GM19438 (cell line): ENCODE measurements around the gene DNAH17.

ENCODE experiments used
- ATAC-seq: cut with Tn5 transposase; IDR thresholded peaks from one replicate; pipeline ENCODE4 v1.9.1; 2021; ENCODE audit warnings: low read depth; ENCODE audit not compliant: unreplicated experiment

The DNAH17 gene

DNA sequence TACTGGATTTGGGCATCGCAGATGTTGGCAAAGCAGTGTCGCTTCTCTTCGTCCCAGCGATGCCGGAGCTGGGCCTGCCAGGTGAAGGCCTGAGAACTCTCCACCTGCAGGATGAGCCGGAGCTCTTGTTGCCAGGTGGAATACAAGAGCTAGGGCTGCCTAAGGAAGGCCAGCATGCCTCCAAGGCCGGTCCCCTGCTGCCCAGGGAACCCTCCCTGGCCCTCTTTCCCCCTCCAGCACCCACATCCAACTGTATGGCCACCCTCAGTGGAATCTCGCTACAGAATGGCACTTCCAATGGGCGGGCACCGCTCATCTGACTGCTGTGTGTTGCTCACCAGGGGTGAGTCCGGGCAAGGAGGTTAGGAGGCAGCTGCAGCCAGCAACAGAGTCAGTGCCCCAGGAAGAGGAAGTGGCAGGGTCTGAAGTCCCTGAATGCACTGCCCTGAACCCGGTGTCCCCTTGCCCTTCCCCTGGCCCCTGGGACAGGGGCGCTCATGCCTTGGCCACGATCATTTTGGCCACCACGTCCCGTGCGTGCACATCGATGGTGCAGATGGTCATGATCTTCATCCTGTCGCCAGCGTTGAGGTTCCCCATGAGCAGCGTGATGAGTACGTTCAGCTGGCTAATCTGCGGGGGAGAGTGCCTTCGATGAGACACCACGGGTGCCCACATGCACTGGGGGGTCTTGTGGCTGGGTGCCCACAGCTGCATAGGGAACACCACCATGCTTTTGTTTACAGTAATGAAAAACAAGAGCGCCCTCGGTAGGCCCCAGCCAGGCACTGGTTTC lies 75.8 kb downstream of the DNAH17 start:
- no peak for ATAC-seq

GRCh38 chr17:78500806-78501205 lies 76.4 kb downstream of the DNAH17 start:
- no peak for ATAC-seq

DNA sequence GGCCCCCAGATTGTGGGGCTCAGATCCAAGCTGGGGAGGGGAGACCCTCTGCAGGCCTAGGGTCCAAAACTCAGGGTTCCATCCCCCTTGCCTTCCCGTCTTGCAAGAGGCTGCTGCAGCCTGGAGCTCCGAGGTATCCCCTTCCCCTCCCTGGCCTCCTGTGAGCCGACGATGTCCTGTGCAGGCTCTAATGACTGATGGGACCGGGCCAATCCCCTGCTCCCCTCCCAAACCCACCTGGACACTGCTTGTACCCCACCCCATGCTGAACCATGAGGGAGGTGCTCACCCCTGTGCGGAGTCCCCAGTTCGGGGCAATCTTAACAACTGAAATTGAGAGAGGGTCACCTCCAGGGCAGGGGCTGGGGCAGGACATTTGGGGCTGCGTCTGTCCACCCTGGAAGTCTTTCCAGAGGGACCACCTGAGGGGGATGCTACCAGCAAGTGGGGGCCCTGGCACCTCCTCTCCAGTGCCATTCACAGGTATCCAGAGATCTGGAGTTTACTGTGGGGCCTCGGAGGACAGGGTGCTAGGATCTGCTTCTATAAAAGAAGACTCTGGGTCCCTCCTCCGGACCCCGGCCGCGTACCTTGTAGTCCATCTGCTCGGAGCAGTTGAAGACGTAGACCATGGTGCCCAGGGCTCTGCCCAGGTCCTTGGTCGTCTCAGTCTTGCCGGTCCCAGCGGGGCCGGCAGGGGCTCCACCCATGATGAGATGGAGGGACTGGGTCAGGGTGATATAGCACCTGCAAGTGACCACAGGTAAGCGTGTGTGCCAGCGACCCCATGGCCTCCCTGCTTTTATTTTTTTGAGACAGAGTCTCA lies 77.3 kb downstream of the DNAH17 start:
- ATAC-seq = no peak

- no peak for ATAC-seq
These were observed 78.3 kb downstream of the DNAH17 start for GRCh38 chr17:78498848-78499247.

- no peak for ATAC-seq
These were observed 80.1 kb downstream of the DNAH17 start for GRCh38 chr17:78497115-78497540.

- no peak for ATAC-seq
These were observed 80.9 kb downstream of the DNAH17 start for GRCh38 chr17:78496311-78496710.

GRCh38 chr17:78495634-78496033 lies 81.6 kb downstream of the DNAH17 start:
- ATAC-seq = no peak

GRCh38 chr17:78494696-78495330 lies 82.4 kb downstream of the DNAH17 start:
- ATAC-seq = no peak

- ATAC-seq = no peak
These were observed 83.1 kb downstream of the DNAH17 start for GRCh38 chr17:78493853-78494695.

DNA sequence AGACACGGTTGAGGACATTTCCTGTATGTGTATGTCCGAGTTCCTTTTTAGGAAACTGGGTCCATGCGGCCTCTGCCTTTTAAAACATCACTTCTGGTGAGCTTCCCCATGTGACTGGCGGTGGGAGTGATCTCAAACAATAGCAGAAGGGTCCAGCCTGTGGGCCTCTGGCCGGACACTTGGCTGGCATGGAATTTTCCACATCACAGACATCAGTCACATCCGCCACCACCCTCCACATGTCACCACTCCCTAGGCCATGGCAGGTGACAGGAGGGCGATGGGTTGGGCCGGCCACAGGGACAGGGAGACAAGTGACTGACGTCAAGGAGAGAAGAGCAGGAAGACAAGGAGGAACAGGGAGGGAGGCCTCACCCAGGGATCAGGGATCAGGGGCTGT lies 83.7 kb downstream of the DNAH17 start:
- ATAC-seq = no peak

DNA sequence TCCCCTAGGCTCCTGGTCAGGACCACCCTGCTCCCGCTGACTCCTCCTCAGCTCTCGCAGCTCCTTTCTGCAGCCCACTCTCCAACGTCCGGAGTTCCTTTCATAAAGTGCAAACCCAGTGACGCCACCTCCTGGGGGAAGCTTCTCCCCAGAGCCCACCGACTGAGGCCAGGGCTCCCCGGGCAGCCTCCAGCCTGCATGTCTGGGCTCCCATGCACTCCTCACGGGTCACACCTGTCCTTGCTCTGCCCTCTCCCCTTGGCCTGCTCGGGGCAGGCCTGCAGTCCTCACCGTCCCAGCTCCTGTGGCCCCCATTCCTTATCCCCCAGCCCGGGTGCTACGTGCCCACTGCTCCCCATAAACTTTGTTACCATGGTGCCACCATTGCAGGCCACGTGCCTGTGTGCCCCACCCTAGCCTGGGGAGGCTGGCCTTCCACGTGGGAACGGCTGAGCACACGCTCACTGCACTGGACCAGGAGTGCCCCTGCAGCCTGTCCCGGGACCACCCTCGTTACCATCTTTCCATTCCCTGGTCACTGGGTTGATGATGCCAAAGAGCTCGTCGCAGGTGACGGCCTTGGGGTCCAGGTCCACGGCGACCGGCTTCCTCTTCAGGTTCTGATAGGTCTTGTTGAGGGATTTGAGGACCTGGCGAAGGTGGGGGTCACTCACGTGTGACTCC lies 84.9 kb downstream of the DNAH17 start:
- ATAC-seq = no peak

- ATAC-seq = no peak
These were observed 85.7 kb downstream of the DNAH17 start for GRCh38 chr17:78491236-78492115.

GRCh38 chr17:78490673-78491072 lies 86.5 kb downstream of the DNAH17 start:
- no peak for ATAC-seq

DNA sequence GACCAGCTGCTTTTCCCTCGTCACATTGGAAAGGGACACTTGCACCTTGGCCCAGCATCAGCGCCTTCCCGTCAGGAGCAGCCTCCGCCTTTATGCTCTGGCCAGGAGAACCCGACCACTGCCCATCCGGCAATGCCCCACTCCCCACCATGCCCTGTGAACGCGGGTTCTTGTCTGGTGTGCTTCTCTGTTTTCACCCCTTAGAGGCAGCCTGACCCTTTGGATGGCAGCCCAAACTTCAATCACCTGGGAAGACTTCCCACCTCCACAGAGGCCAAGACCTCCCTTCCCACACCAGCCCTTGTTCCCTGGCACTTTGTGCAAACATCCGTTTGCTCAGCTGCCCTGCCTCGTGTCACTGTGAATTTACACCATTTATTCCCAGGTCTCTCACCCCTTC lies 87.0 kb downstream of the DNAH17 start:
- no peak for ATAC-seq

DNA sequence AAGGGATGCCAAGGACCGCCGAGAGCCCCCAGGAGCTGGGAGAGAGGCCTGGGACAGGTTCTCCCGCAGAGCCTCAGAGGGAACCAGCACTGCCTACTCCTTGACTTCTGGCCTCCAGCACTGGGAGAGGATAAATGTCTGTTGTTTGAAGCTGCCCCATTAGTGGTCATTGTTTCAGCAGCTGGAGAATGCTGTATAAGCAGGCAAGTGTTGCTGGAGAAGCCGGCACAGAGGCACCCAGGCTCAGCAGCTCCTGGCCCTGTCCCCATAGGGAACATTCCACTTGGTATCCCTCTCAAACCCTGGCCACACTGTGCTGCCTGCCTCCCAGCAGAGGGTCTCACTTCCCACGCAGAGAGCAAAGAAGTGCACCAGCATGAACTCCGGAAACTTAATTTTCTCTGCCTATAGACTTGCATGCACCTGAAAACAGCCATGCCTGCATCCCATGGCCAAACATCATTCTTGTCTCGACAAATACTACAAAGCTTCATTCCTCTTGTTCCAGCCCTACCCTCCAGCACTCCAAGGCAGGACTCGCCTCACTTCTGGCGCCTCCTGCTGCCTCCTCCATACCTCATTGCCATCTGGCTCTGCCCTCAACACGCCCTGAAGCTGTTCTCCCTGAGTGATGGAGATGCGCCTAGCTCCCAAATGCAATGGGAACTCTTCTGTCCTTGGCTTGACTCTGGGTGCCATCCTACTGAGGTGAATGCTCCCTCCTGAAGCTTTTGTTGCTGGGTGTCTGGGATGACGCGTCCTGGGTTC lies 88.1 kb downstream of the DNAH17 start:
- ATAC-seq = no peak

DNA sequence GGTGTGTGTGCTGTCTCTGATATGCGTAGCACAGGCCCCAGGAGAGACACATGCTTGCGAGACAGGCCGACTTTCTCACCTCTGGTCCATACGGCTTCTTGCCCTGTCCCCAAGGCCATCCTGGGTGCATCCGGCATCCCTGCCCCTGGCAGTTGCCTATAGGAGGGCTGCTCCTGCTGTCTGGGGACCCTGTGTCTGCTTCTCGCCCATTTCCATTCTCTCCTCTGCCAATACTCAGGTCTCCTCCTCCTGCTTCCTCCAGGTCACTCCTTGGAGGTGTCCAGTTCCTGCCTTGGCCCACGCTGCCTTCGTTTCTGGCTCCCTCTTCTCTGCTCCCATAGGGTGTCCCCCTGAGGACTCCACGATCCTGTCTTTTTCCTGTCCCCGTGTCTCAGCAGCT lies 89.0 kb downstream of the DNAH17 start:
- ATAC-seq = no peak

DNA sequence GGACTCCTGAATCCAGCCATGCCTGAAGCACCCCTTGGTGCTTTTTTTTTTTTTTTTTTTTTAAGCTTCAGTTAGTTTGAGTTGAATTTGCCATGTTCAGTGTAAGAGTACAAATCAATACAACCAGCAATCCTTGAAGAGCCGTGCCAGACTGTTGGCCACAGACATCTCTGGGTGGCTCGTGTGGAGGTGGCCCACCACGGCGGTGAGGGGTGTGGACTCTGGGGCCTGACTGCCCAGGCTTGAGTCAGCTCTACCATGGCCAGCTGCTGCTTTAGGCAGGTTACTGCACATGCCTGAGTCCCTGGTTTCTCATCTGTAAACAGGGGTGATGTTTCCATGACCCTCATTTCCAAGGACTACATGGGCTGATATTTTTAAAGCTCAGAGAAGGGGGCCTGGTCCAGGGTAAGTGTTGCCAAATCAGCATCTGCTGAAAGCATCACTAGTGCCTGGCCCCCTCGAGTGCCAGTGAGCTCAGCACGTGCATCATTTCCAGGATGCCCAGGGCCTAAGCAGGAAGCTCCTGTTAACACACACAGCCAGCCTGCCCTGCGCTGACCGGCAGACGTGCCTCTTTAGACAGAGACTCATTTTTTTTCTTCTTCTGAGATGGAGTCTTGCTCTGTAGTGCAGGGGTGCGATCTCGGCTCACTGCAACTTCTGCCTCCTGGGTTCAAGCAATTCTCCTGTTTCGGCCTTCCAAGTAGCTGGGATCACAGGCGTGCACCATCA lies 90.1 kb downstream of the DNAH17 start:
- no peak for ATAC-seq
